HL-60 (cell line): Measurements from ENCODE around the gene GPR68.

Experiments used
- DNase-seq, 2 experiments: peaks; one replicate each; pipeline ENCODE4 v3.0.0-alpha.2; 2010 to 2020; ENCODE audit warnings: low read depth in 1 of 2, low spot score in 1 of 2
- H3K27ac ChIP-seq: fragments of 250-450 bp; sonication (Bioruptor Pico); replicated peaks from 2 replicates; pipeline ENCODE4 v1.5.1; 2020; ENCODE audit warnings: mild to moderate bottlenecking, moderate library complexity
- H3K27me3 ChIP-seq: fragments of 250-450 bp; sonication (Bioruptor Pico); 2 replicates; pipeline ENCODE4 v1.5.1; 2021; ENCODE audit warnings: mild to moderate bottlenecking, moderate library complexity; ENCODE audit not compliant: insufficient read depth, poor library complexity, severe bottlenecking
- H3K4me3 ChIP-seq: replicated peaks from 2 replicates; pipeline ENCODE4 v1.5.1; 2011; ENCODE audit warnings: mild to moderate bottlenecking, control low read depth, low read length; ENCODE audit not compliant: insufficient read depth
- GABPA ChIP-seq: IDR thresholded peaks from 2 replicates; pipeline ENCODE4 v1.6.1; 2012; ENCODE audit warnings: low read depth
- POLR2AphosphoS5 ChIP-seq: IDR thresholded peaks from 2 replicates; pipeline ENCODE4 v1.6.1; 2012; ENCODE audit warnings: low read depth
- SPI1 ChIP-seq: IDR thresholded peaks from 2 replicates; pipeline ENCODE4 v1.6.1; 2012; ENCODE audit warnings: low read depth, mild to moderate bottlenecking, borderline replicate concordance
- TF ChIP-seq, protein P1 (sequence below): IDR thresholded peaks from one replicate; pipeline ENCODE4 v1.5.1; 2011; ENCODE audit warnings: low read length, control low read depth, inconsistent platforms; ENCODE audit not compliant: insufficient read depth
- TF ChIP-seq, protein P2 (sequence below): IDR thresholded peaks from 2 replicates; pipeline ENCODE4 v1.6.1; 2012; ENCODE audit warnings: low read depth; ENCODE audit not compliant: insufficient replicate concordance

GPR68 gene

DNA sequence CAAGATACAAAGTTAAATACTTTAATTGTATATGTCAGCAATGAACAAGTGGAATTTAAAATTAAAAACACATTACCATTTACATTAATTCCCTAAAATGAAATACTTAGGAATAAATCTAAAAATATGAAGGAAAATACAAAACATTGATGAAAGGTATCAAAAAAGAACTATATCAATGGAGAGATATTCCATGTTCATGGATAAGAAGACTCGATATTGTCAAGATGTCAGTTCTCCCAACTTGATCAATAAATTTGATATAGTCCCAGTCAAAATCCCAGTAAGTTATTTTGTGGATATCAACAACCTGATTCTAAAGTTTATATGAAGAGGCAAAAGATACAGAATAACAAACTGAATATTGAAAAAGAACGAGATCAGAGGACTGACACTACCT lies 33.5 kb downstream of the GPR68 start:
- Histone ChIP-seq H3K27me3 (no peaks in the 10 kb centered on the region), H3K4me3 (no peak overlapping the region), H3K27ac (no peak overlapping the region)
- TF ChIP-seq, protein P1, sequence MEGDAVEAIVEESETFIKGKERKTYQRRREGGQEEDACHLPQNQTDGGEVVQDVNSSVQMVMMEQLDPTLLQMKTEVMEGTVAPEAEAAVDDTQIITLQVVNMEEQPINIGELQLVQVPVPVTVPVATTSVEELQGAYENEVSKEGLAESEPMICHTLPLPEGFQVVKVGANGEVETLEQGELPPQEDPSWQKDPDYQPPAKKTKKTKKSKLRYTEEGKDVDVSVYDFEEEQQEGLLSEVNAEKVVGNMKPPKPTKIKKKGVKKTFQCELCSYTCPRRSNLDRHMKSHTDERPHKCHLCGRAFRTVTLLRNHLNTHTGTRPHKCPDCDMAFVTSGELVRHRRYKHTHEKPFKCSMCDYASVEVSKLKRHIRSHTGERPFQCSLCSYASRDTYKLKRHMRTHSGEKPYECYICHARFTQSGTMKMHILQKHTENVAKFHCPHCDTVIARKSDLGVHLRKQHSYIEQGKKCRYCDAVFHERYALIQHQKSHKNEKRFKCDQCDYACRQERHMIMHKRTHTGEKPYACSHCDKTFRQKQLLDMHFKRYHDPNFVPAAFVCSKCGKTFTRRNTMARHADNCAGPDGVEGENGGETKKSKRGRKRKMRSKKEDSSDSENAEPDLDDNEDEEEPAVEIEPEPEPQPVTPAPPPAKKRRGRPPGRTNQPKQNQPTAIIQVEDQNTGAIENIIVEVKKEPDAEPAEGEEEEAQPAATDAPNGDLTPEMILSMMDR: no peak
- TF ChIP-seq, protein P2, sequence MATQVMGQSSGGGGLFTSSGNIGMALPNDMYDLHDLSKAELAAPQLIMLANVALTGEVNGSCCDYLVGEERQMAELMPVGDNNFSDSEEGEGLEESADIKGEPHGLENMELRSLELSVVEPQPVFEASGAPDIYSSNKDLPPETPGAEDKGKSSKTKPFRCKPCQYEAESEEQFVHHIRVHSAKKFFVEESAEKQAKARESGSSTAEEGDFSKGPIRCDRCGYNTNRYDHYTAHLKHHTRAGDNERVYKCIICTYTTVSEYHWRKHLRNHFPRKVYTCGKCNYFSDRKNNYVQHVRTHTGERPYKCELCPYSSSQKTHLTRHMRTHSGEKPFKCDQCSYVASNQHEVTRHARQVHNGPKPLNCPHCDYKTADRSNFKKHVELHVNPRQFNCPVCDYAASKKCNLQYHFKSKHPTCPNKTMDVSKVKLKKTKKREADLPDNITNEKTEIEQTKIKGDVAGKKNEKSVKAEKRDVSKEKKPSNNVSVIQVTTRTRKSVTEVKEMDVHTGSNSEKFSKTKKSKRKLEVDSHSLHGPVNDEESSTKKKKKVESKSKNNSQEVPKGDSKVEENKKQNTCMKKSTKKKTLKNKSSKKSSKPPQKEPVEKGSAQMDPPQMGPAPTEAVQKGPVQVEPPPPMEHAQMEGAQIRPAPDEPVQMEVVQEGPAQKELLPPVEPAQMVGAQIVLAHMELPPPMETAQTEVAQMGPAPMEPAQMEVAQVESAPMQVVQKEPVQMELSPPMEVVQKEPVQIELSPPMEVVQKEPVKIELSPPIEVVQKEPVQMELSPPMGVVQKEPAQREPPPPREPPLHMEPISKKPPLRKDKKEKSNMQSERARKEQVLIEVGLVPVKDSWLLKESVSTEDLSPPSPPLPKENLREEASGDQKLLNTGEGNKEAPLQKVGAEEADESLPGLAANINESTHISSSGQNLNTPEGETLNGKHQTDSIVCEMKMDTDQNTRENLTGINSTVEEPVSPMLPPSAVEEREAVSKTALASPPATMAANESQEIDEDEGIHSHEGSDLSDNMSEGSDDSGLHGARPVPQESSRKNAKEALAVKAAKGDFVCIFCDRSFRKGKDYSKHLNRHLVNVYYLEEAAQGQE: no peak
- no peak for TF ChIP-seq SPI1
- TF ChIP-seq POLR2AphosphoS5: no peak
- no peak for TF ChIP-seq GABPA
- DNase-seq: no peak

DNA sequence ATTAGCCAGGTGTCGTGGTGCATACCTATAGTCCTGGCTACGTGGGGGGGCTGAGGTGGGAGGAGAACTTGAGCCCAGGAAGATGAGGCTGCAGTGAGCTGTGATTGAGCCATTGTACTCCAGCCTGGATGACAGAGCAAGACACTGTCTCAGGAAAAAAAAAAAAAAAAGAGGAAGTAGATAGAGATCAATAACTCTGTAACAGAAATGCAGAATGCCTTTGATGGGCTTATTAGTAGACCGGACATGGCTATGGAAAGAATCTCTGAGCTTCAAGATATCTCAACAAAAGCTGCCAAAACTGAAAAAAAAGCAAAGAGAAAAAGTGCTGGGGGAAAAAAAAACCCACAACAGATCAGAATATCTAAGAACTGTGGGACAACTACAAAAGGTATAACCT lies 37.5 kb downstream of the GPR68 start:
- no peak for DNase-seq
- Histone ChIP-seq H3K4me3 (no peak overlapping the region), H3K27me3 (no peaks in the 10 kb centered on the region), H3K27ac (no peak overlapping the region)
- TF ChIP-seq, protein P1: no peak
- TF ChIP-seq SPI1: no peak
- TF ChIP-seq, protein P2: no peak
- TF ChIP-seq POLR2AphosphoS5: no peak
- no peak for TF ChIP-seq GABPA

DNA sequence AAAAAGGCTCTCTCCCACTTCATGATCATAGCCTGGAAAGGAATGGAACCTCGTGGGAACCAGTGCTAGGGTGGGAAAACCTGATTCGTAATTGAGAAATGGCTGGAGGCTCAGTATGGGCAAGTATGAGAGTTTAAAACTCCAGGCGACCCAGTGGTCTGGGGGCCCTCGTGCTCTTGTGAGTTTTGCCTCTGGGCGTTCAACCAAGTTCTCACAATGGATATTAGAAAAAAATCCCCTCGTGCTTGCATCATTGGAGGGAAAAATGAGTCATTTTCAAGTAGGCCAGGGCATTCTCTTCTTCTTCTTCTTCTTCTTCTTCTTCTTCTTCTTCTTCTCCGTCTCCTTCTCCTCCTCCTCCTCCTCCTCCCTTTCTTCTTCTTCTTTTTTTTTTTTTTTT lies 39.0 kb downstream of the GPR68 start:
- DNase-seq: no peak
- TF ChIP-seq, protein P1: no peak
- TF ChIP-seq, protein P2: no peak
- TF ChIP-seq POLR2AphosphoS5 (no peak), SPI1 (no peak), GABPA (no peak)
- Histone ChIP-seq H3K27ac (no peak overlapping the region), H3K4me3 (no peak overlapping the region), H3K27me3 (no peaks in the 10 kb centered on the region)
